OCI-LY7 (cell line): Measurements from ENCODE around the gene CTSC.

Source experiments
- CTCF ChIP-seq: fragments of 200-600 bp; sonication (generic); conservative IDR thresholded peaks from 2 replicates; pipeline ENCODE4 v1.5.1; 2014; ENCODE audit warnings: mild to moderate bottlenecking, antibody characterized with exemption, low read length, moderate library complexity, mixed read lengths
- EZH2phosphoT487 ChIP-seq: fragments of 200-600 bp; sonication (generic); IDR thresholded peaks from 2 replicates; pipeline ENCODE4 v1.6.1; 2018; ENCODE audit warnings: low read depth, borderline replicate concordance, mild to moderate bottlenecking, mixed run types, antibody characterized with exemption, low read length, moderate library complexity, mixed read lengths

DNA sequence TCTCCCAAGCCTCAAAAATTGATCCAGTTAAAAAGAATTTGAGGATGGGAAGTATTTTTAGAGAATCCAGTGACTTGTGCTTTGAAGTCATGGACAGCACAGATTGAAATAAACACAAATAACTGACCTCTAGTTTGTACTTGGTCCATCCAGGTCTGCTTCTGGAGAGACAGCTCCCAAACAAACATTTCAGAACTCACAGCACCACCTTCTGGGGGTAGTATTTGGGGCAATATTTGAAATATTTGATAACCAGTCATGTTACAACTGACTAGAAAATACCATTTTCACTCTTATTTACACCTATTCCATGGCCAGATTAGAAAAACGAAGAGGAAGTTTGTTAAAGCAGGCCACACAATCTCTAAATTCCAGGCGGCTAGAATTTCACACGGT is 56.2 kb downstream of the CTSC start:
- TF ChIP-seq CTCF (0 out of 2 replicates have a peak, but pooled peaks have one; percentile 26), EZH2phosphoT487 (no peak)
